ENCODE data around the gene ZSWIM5.
"Not testable (repeated sequence)": the region's sequence is repeated elsewhere in the genome, so short reads cannot be mapped to it uniquely, and the experiment has no call there.

The ZSWIM5 gene

DNA sequence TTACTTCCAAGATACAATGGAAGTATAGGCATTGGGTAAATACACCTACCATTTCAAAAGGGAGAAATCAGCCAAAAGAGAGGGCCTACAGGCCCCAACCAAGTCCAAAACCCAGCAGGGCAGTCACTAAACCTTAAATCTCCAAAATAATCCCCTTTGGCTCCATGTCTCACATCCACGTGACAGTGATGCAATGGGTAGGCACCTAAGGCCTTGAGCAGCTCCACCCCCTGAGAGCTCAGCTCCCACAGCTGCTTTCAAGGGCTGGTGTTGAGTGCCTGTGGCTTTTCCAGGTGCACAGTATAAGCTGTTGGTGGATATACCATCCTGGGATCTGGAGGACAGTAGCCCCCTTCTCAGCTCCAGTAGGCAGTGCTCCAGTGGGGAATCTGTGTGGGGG is 121.8 kb downstream of the ZSWIM5 start:
- DNase-seq: no peak

DNA sequence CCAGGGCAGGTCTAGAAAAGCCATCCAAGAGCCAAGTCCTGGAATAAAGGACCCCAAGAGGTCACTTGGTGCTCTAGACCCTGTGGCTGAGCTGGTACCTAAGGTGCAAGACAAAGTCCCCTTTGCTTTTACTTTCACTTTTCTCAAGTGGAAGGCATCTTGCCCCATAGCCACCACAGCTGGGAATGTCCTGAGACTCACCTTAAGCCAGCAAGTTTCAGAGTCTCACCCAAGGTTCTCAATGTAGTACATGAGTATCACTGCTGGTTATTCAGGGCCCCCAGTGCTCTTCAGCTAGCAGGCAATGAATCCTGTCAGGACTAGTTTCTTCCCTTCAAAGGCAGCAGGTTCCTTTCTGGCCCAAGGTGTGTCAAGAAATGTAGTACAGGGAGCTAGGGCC is 126.9 kb downstream of the ZSWIM5 start:
- no peak for DNase-seq

DNA sequence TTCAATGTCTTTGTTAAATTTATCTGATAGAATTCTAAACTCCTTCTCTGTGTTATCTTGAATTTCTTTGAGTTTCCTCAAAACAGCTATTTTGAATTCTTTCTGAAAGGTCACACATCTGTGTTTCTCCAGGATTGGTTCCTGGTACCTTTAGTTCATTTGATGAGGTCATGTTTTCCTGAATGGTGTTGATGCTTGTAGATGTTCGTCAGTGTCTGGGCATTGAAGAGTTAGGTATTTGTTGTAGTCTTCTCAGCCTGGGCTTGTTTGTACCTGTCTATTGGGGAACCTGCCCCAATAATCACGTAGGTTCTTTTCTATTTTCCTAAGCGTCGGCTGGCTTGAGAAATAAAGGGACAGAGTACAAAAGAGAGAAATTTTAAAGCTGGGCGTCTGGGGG is 129.4 kb downstream of the ZSWIM5 start:
- not testable (repeated sequence) for DNase-seq

DNA sequence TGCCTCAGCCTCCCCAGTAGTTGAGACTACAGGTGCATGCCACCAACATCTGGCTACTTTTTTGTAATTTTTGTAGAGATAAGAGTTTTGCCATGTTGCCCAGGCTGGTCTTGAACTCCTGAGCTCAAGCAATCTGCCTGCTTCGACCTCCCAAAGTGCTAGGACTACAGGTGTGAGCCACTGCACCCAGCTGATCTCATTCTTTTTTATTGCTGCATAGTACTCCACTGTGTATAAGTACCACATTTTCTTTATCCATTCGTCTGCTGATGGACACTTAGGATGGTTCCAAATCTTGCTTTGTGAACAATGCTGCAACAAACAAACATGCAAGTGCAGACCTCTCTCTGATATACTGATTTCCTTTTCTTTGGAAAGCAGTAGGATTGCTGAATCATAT is 134.8 kb downstream of the ZSWIM5 start:
- no peak for DNase-seq

DNA sequence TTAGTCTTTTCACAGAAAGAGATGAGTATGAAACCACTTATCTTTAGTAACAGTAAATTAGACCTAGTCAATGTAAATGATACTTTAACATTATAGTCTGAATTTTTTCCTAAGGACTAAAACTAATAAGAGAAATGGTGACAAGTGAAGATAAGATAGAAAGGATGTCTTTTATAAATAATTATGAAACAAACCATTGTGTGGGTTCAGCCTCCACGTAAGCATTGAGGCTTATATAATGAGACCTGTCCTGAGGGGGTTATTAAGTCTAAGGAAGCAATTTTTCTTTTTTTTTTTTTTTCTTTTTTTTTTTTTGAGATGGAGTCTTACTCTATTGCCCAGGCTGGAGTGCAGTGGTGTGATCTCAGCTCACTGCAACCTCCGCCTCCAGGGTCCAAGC is 138.6 kb downstream of the ZSWIM5 start:
- no peak for DNase-seq

DNA sequence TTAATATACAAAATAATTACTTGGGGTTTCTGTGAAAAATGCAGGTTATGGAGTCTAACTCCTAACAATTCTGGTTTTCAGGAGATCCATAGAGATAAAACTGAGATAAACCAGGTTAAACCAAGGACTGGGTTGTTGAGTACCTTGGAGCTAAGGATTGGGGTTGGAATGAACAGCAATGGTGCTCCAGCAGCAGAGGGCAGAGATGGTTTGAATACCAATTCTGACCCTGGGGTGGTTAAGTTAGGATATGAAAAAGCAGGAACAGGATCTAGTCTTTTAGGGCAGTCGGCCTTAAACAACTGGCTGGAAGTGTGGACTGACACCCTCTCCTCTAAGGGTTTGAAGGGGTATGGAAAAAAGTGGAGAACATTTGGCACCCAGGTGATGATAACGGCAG is 141.3 kb downstream of the ZSWIM5 start:
- no peak for DNase-seq

DNA sequence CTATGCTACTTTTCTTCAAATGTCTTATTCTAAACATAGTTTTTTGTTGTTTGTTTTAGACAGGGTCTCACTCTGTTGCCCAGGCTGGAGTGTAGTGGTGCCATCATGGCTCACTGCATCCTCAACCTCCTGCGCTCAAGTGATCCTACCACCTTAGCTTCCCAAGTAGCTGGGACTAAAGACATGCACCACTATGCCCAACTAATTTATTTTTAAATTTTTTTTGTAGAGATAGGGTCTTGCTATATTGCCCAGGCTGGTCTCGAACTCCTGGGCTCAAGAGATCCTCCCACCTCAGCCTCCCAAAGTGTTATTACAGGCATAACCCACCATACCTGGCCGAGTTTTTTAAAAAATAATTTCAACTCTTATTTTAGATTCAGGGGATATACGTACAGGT is 143.9 kb downstream of the ZSWIM5 start:
- DNase-seq: not testable (repeated sequence)

DNA sequence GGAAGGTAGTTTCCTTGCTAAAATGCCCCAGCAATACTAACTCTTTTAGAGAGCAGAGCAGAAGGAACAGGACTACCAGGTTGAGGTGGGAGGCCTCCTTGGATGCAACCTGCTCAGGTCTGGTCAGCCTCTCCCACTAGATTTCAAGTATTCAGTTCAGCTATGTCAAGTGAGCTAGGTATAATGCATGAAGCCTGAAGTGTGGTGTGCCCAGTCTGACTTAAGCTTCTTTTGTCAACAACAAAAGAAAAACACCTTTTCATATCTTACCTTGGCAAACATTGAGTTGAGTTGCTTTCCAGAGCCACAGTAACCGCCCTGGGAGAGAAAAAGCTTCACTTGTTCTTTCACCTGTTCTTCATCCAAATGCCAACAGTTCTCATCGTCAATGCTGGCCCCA is 146.6 kb downstream of the ZSWIM5 start:
- DNase-seq: no peak

DNA sequence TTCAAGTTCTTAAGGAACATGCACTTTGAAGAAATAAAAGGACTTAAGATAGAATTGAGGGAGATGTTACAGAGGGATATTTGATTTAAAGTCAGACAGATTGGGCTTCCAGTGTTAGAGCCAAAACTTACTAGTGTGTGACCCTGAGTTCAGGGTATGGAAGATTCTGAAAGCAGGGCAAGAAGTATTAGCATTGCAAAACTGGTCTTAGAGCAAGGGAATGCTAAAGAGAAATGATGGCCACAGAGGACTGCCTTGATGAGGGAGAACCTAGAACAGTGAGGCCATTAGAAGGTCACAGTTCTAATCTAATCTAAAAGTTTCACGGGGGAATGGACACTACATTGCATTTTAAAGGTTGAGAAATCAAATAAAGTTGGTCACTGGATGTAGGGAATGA is 148.9 kb downstream of the ZSWIM5 start:
- no peak for DNase-seq

DNA sequence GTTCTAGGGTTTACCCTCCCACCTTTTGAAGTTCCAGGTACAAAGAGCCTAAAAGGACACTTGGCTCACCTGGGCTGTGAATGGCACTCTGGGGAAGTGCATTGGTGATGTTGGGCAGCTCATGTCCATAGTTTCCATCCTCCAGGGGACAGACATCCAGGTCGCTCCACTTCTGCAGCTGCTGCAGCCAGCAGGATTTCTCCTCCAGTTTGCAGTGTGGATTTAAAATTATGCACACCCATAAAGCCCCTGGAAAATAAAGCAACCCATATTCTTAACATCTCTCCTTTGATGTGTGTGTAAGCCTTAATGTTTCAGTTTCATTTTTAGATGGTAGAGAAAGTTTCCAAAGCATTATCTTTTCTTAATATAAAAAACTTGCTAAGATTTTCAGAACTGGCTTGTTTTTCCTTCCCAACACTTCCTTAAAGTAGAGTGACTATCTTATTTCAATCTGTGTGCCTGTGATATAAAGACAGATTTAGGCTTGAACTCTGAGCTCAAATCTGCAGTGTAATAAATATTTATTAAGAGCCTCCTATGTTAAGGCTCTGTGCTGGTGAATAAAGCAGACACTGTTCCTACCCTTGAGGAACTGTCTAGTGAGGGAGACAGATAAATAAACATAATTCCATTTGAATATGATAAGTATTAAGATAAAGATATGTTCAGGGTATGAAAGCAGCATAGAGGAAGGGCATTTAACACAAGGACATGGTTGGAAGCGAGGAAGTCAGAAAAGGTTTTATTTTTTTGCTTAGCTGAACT is 155.2 kb downstream of the ZSWIM5 start:
- DNase-seq: no peak

DNA sequence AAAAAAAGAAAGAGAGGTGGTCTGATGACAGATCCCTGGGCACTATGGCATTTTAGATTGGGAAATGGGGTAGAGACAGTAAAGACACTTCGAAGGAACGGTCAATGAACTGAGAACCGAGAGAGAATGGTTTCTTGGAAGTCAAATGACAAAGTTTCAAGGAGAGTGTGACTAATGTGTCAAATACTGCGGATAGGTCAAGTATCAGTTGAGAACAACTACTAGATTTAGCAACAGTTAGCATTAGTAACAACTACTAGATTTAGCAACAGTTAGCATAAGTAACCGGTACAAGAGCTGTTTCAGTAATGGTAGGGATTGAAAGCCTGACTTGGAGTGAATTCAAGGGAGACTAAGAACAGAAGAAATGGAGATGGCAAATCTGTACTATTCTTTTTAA is 159.4 kb downstream of the ZSWIM5 start:
- no peak for DNase-seq

DNA sequence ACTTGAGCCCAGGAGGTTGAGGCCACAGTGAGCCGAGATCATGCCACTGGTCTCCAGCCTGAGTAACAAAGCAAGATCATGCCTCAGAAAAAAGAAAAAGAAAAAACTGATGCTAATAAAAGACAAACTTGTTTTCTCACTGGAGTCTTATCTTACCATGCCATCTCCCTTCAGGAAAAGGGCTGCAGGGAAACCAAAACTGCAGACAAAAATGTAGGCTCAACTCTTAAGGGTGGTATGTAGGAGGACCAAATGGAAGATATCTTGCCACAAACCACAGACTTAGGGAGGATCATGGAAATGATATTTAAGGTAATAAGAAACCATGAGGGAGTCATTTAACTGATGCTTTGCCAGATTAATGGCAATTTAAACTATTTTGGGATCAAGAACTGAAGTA is 161.5 kb downstream of the ZSWIM5 start:
- DNase-seq: no peak

DNA sequence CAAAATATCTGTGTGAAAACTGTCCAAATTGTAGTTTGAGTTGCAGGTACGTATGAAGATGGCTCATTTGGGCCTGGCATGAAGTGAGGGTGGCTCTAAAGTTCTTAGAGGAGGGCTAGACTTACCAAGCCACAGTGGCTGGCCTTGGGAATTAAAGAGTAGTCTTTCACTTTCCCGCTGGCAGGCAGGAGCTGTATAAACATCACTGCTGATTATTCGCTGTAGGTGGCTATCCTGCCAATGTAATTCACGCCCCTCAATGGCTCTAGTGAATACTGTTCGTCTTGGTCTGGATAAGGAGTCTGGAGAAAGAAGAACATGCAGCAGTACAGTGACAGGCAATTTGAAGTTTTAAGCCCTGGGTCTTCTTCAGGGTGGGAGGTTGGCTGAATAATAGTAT is 163.3 kb downstream of the ZSWIM5 start:
- no peak for DNase-seq

DNA sequence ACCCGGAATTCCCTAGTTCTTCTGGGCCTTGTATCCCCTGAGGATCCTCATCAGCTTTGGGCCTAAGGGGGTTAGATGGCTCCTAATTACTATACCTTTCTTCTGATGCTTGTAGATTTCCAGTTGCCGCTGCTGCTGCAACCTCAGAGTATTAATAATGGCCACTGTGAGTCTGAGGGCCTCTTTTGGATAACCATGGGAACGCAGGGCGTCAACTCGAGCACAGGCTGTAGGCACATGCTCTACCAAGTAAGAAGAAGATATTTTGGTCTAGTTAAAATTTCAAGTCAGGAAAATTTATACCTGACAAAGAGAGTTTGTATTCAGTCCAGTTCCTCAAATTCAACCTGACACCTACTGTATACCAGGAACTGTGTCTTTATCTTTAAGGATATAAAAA is 166.1 kb downstream of the ZSWIM5 start:
- DNase-seq: no peak

DNA sequence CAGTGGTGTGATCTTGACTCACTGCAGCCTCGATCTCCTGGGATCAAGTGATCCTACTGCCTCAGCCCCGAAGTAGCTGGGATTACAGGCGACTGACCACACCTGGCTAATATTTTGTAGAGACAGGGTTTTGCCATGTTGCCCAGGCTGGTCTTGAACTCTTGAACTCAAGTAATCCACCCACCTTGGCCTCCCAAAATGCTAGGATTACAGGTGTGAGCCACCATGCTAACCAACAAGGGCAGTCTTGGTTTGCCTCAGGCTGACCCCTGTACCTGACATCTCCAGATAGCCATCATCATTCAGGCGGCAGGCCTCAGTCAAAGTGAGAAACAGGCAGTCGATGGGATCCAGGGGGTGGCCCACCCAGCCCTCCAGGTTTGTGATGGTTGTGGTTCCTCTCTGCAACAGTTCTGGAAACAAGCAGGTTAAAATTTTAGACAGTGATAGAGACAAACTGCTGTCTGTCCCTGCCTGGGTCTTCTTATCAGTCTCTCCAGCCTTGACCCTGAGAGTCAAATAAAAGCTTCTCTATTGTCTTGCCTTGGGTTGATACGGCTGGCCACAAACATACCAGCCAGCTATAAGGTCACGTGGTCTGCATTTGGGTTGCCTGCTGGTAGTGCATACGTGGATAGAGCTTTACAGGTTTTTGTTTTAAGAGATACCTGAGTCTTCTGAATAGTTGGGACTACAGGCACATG is 167.6 kb downstream of the ZSWIM5 start:
- DNase-seq: no peak

DNA sequence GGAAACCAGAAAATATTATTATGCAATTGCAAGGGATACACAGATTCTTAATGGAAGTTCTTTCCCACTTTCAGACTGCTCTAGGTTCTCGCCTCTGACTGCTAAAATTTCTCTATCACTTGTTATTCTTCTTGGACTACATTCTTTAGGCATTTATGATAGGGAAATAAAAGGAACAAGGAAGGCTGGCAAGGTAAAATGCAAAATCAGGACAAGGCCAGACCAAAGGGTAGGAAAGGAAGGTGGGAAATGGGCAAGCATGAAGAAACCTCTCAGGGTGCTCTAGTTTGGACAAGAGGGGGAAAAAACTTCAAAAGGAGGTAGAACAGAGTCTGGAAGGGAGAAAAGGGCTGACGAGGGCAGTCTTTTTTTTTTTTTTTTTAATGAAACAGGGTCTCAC is 168.2 kb downstream of the ZSWIM5 start:
- DNase-seq: no peak

DNA sequence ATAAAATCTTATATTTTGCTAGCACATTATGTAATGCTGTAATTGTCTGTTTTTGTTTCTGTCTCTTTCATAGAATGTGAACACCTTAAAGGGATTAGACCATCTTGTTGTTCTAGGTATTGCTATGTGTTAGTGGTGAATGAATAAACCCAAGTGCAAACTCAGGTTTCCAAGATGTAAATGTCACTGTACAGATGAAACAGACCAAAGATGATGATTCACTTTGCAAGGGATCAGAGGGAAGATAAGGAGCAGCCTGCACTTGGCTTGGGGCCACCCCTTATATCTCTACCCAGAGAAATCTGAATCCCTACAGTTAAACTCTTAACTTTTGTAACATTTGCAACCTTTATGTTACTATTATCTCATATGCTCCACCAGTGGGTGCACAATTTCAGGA is 168.9 kb downstream of the ZSWIM5 start:
- no peak for DNase-seq

DNA sequence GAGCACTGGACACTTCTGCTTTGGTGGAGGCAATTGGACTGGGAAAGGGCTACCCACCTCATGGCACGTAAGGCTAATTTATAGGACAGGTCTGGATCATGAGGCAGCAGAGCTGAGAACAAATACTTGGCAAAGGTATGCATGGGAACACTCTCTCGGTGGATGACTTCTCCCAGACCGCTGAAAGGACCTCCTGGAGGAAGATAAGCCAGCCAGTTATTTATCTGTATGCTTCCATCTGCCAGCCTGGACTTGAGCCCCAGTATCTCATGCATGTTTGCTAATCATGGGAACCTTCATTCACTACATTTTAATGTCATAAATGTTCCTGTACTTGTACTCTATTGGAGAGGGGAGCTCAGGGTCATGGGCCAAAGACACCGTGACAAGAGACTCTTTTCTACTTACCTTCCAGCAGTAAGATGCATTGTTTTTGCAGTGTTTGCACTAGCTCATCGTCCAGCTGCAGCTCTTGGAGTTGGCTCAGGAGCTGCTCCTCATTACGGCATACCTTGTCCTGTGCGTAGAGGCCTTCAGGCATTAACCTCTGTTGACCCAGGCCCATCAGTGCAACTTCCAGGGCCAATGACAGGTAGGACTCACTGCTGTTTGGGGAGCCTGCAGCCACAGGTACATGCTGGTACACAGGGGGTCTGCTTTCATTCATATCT is 170.6 kb downstream of the ZSWIM5 start:
- DNase-seq: peak; percentile 22

DNA sequence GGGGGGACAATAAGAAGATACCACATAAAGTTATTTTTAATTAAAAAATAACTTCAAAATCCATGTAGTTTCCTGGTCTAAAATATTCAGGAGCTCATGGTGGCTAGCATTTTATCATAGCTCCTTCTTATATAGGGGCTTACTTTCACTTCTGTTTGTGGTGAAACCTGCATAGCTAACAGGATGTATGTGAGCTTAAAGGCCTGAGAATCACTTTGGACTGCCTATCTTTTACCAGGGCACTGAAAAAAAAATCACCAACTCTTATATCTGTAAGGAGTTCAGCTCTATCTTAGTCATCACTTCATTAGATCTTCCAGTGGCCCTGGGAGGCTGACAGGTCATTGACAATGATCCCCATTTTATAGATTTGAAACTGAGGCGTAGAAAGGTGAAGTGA is 173.0 kb downstream of the ZSWIM5 start:
- DNase-seq: no peak

DNA sequence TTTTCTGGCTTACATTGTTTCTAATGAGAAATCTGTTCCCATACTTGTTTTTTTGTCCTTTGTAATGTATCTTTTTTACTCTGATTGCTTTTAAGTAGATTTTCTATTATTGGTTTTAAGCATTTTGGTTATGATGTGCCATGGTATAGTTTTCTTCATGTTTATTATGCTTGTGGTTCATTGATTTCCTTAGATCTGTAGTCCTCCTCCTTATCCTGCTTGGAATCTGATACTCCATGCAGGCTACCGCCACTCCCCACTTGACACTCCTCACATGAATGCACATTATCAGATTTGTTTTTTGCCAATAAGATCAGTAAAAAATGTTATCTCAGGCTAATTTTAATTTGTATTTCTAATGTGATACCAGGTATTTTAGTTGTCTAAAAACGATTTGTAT is 173.6 kb downstream of the ZSWIM5 start:
- DNase-seq: peak; percentile 16

DNA sequence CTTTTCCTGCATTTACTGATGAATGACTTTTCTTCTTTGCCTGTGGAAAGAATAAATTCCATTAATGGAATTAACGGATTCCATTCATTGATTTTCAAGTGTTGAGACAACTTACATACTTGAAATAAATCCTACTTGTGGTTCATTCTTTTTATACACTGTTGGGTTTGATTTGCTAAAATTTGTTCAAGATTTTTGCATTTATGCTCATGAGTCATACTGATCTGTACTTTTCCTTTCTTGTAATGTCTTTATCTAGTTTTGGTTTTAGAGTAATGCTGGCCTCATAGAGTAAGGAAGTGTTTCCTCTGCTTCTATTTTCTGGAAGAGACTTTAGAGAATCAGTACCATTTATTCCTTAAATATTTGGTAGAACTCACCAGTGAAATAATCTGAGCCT is 180.0 kb downstream of the ZSWIM5 start:
- no peak for DNase-seq

DNA sequence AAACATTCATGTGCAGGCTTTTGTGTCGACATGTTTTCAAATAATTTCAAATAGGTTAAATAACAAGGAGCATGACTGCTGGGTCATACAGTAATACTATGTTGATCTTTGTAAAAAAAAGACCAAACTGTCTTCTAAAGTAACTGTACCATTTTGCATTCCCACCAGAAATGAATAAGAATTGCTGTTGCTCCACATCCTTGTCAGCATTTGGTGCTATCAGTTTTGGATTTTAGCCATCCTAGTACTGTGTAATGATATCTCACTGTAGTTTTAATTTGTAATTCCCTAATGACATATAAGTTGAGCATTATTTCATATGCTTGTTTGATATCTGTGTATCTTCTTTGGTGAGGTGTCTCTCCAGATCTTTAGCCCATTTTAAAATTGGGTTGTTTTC is 182.7 kb downstream of the ZSWIM5 start:
- no peak for DNase-seq

DNA sequence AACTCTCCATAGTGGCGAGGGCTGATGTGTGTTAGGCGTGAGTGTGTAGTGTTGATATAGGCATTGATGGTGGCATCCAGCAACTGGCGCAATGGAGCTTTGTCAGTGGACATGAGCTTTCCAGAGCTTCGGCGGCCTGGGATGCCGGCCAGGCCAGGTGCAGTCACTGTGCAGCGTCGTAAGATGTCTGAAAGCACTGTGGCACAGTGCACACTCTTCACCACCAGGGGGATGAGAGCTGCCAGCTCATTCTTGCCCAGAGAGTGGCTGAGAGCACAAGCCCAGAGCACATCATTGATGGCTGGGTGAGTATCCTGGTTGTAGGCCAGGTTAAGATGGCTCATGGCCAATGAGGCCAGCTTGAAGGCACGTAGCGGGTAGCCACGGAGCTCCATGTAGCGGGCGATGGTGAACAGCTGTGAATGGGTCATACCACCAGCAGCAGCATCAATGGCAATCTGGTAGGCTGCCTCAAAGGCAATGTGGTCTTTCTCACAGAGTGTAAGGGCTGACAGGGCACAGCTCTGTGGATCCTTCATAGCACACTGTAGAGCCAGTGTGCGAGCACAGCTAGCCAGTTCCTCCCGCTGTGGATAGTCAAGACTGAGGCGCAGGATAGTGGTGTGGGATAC is 187.7 kb downstream of the ZSWIM5 start:
- DNase-seq: peak; percentile 76

DNA sequence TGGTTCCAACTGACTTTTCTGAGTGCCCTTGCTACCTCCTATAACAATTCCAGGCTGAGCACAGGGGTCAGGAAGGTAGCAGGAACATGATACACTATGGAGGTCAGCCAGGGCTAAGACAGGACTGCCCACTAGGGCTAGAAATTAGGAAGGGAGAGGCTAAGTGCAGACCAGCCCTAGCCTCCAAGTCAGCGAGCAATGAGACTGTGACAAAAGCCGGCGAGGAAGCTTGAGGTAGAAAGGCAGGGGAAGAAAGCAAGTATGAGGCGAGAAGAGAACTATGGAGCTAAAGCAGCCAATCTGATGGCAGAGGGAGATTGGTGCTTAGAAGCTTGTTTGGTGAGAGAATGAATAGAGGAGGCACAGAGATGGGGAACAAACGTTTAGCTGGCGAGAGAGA is 189.6 kb downstream of the ZSWIM5 start:
- DNase-seq: no peak

Measured in NCI-H510A treated with DMSO at 0.1 percent for 48 hours (cell line).